GM19023 (cell line): Measurements from ENCODE around the gene MTRF1.
"Not testable (repeated sequence)": the region's sequence is repeated elsewhere in the genome, so short reads cannot be mapped to it uniquely, and the experiment has no call there.

Experiments
- ATAC-seq: cut with Tn5 transposase; IDR thresholded peaks from one replicate; pipeline ENCODE4 v1.9.1; 2021; ENCODE audit warnings: mild to moderate bottlenecking, moderate library complexity; ENCODE audit not compliant: unreplicated experiment

Gene MTRF1

DNA sequence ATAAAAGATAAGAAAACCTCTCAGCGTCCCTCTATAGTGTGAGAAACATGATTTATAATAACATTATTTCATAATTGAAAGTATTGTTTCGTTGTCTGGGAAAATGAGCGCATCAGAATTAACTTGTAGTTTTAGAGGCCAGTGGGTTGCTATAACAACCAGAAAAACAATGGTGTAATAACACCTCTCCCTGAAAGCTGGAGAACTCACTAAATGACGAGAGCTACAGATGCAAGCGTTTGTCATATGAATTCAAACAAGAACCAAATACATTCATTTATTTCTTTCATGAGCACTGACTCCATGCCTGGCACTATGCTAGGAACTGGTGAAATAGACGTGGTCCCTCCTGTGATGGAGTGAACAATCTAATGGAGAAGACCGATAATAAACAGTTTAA, 85.3 kb downstream of the MTRF1 start:
- ATAC-seq = no peak

DNA sequence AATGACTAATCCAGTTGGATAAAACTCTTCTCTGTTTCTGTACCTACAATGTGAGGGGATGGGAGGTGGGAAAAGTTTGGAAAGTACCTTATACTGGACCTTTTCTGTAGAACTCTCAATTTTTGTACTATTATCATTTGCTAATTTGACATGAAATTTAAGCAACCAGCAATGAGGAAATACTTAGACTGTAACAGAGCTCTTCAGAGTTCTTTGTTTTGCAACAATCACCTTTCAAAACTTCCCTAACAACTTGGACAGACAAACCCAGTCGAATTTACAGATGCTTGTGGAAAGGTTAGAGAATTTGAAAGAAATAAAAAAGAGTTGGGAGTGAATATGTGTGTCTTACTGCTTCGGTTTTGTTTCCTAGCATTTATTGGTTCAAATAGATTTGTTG, 85.8 kb downstream of the MTRF1 start:
- no peak for ATAC-seq

DNA sequence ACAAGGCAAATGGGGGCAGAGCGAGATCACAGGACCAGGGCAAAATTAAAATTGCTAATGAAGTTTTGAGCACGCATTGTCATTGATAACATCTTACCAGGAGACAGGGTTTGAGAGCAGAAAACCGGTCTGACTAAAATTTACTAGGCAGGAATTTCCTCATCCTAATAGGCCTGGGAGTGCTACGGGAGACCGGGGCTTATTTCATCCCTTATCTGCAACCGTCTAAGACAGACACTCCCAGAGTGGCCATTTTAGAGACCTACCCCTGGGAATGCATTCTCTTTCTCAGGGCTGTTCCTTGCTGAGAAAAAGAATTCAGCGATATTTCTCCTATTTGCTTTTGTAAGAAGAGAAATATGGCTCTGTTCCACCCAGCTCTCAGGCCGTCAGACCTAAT, 87.8 kb downstream of the MTRF1 start:
- not testable (repeated sequence) for ATAC-seq
